Measurements from ENCODE around the gene TSPEAR. TPM values are rescaled to one million over a fixed set of nuclear protein-coding genes. Genes with fewer than 3 reads are reported as not detected.

Gene TSPEAR
- total and polyA plus RNA-seq, 11 donors = 0.01 to 2.6 (median 0.71) TPM; not detected in 2

GRCh38 chr21:44509539-44509938 lies 201.8 kb downstream of the TSPEAR start:
- no peaks in the 10 kb centered on the region for H3K9me3 ChIP-seq
- peaks cover 0 to 27% (median 0%) of the 10 kb centered on the region in 9 donors for H3K27me3 ChIP-seq
- H3K27ac ChIP-seq = no peak overlapping the region
- peak; percentile 92 to 97 (median 94) for ATAC-seq
- peaks cover 0 to 14% (median 0%) of the 10 kb centered on the region in 12 donors for H3K4me1 ChIP-seq
- DNase-seq = peak; percentile 74 to 91 (median 84)
- WGBS, 4 donors = 57 to 63% (median 58%) methylated on average over 11 to 12 of the region's 12 CpGs
- H3K36me3 ChIP-seq = no peaks in the 10 kb centered on the region
- TF ChIP-seq, protein P1, sequence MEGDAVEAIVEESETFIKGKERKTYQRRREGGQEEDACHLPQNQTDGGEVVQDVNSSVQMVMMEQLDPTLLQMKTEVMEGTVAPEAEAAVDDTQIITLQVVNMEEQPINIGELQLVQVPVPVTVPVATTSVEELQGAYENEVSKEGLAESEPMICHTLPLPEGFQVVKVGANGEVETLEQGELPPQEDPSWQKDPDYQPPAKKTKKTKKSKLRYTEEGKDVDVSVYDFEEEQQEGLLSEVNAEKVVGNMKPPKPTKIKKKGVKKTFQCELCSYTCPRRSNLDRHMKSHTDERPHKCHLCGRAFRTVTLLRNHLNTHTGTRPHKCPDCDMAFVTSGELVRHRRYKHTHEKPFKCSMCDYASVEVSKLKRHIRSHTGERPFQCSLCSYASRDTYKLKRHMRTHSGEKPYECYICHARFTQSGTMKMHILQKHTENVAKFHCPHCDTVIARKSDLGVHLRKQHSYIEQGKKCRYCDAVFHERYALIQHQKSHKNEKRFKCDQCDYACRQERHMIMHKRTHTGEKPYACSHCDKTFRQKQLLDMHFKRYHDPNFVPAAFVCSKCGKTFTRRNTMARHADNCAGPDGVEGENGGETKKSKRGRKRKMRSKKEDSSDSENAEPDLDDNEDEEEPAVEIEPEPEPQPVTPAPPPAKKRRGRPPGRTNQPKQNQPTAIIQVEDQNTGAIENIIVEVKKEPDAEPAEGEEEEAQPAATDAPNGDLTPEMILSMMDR (IDR thresholded peaks at IDR 0.05) = peak; percentile 11 to 57 (median 42)
- no peak for TF ChIP-seq POLR2A (IDR thresholded peaks at IDR 0.05)
- intact Hi-C loops (cut with DNase I) = loop anchor here in 1 of 10 donors (10.0 kb wide), 1 partner anchor 405 kb away; no protein-coding TSS in a partner anchor
- no peak overlapping the region for H3K4me3 ChIP-seq

GRCh38 chr21:44508711-44509445 lies 202.5 kb downstream of the TSPEAR start:
- intact Hi-C loops (cut with DNase I) = loop anchor here in 1 of 10 donors (10.0 kb wide), 1 partner anchor 406 kb away; no protein-coding TSS in a partner anchor
- no peak overlapping the region for H3K27ac ChIP-seq
- DNase-seq (peak in 2 of 5 donors; percentile 10 to 20), ATAC-seq (no peak)
- WGBS, 4 donors = 76 to 84% (median 81%) methylated on average over 23 to 30 of the region's 30 CpGs
- peaks cover 0 to 14% (median 0%) of the 10 kb centered on the region in 12 donors for H3K4me1 ChIP-seq
- no peaks in the 10 kb centered on the region for H3K36me3 ChIP-seq
- no peak overlapping the region for H3K4me3 ChIP-seq
- H3K27me3 ChIP-seq = peaks cover 0 to 27% (median 0%) of the 10 kb centered on the region in 9 donors
- H3K9me3 ChIP-seq = no peaks in the 10 kb centered on the region
- no peak for TF ChIP-seq POLR2A (IDR thresholded peaks at IDR 0.05)
- TF ChIP-seq, protein P1 (IDR thresholded peaks at IDR 0.05) = no peak

- peaks cover 0 to 14% (median 0%) of the 10 kb centered on the region in 12 donors for H3K4me1 ChIP-seq
- 76 to 92% (median 85%) methylated on average over 9 of the region's 9 CpGs for WGBS, 4 donors
- H3K27me3 ChIP-seq = peaks cover 0 to 27% (median 0%) of the 10 kb centered on the region in 9 donors
- no peaks in the 10 kb centered on the region for H3K36me3 ChIP-seq
- ATAC-seq = no peak
- DNase-seq = peak in 2 of 5 donors; percentile 18 to 43
- H3K9me3 ChIP-seq = no peaks in the 10 kb centered on the region
- H3K27ac ChIP-seq = no peak overlapping the region
- no peak overlapping the region for H3K4me3 ChIP-seq
- intact Hi-C loops (cut with DNase I) = loop anchor here in 1 of 10 donors (10.0 kb wide), 1 partner anchor 406 kb away; no protein-coding TSS in a partner anchor
- TF ChIP-seq, protein P1 (IDR thresholded peaks at IDR 0.05) = no peak
- no peak for TF ChIP-seq POLR2A (IDR thresholded peaks at IDR 0.05)
These were observed 203.0 kb downstream of the TSPEAR start for GRCh38 chr21:44508426-44508710.

GRCh38 chr21:44507673-44508425 lies 203.5 kb downstream of the TSPEAR start:
- H3K4me3 ChIP-seq = no peak overlapping the region
- ATAC-seq (no peak), DNase-seq (peak in 2 of 5 donors; percentile 15 to 54)
- 86 to 92% (median 89%) methylated on average over 26 of the region's 26 CpGs for WGBS, 4 donors
- intact Hi-C loops (cut with DNase I) = loop anchor here in 1 of 10 donors (10.0 kb wide), 1 partner anchor 407 kb away; no protein-coding TSS in a partner anchor
- TF ChIP-seq POLR2A (IDR thresholded peaks at IDR 0.05) = no peak
- TF ChIP-seq, protein P1 (IDR thresholded peaks at IDR 0.05) = no peak
- no peak overlapping the region for H3K27ac ChIP-seq
- no peaks in the 10 kb centered on the region for H3K9me3 ChIP-seq
- H3K4me1 ChIP-seq = peaks cover 0 to 14% (median 0%) of the 10 kb centered on the region in 12 donors
- H3K36me3 ChIP-seq = no peaks in the 10 kb centered on the region
- H3K27me3 ChIP-seq = peaks cover 0 to 27% (median 0%) of the 10 kb centered on the region in 9 donors
